ENCODE data around the gene LGALS14. TPM values are rescaled to one million over a fixed set of nuclear protein-coding genes. Genes with fewer than 3 reads are reported as not detected.

The LGALS14 gene
- total and polyA plus RNA-seq, 4 donors, result not detected

DNA sequence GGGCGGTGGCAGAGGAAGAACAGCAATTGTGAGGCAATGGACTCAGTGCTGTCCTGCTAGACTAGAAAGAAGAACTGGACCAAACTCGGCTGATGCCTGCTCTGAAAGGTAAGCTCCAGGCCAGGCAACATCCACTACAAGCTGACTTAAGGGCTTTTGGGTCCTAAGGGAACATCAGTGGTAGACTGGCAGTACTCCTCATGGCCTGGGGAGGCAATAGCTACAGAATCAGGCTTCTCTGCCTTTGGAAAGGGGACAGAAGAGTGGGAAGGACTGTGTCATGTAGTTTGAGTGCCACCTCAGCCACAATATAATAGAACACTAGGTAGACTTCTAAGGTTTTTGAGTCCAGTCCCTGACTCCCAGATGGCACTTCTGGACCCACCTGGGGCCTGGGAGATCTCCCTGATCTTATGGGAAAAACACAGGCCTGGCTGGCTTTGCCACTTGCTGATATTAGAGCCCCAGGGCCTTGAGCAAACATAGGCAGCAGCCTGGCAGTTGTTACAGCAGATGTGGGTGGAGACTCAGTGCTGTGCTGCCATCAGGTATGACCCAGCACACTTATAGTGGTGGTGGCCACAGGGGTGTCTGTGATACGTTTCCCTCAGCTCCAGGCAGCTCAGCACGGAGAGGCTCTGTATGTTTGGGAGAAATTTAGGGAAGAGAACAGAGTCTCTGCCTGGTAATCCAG is 42.7 kb downstream of the LGALS14 start:
- no peaks in the 10 kb centered on the region for H3K4me1 ChIP-seq (ENCODE audit: control insufficient read depth in 1 of 2, insufficient read depth in 2 of 2, low read length in 2 of 2)
- 69 to 76% methylated on average over 4 of the region's 4 CpGs for WGBS, 2 donors

DNA sequence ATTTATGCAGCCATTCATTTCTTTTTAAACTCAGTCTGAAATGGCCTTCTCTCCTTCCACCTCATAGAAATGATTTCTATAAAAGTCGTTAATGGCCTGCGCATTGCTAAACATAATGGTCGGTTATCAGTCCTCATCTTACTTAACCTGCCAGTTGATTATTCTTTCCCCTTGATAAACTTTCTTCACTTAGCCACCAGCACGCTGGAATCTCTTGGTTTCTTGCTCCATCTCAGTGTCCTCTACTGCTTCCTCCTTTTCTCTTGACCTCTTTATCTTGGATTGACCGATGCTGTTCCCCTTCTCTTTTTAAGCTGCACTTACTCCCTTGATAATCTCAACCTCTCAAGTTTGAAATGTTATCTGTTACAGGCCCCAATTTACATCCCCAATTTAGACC is 45.7 kb downstream of the LGALS14 start:
- no peak overlapping the region for H3K4me3 ChIP-seq (ENCODE audit: low read length in 2 of 2)
- H3K27me3 ChIP-seq (ENCODE audit: control insufficient read depth in 1 of 2, insufficient read depth in 2 of 2, low read length in 1 of 2), result no peaks in the 10 kb centered on the region
- DNase-seq (no peak), ATAC-seq (ENCODE audit: low FRiP score) (no peak)
- no peak overlapping the region for H3K27ac ChIP-seq (ENCODE audit: low read depth in 1 of 2, low read length in 2 of 2)
- no peaks in the 10 kb centered on the region for H3K36me3 ChIP-seq (ENCODE audit: control insufficient read depth in 1 of 2, insufficient read depth in 2 of 2, low read length in 1 of 2)
- intact Hi-C loops (cut with DNase I), result no loop called here
- H3K4me1 ChIP-seq (ENCODE audit: control insufficient read depth in 1 of 2, insufficient read depth in 2 of 2, low read length in 2 of 2), result no peaks in the 10 kb centered on the region
- no peaks in the 10 kb centered on the region for H3K9me3 ChIP-seq (ENCODE audit: control insufficient read depth, low read length)
- WGBS, 2 donors, result 80 to 83% methylated on average over 5 of the region's 5 CpGs

More for the DNA sequence above, 42.7 kb downstream of the LGALS14 start:
- no peaks in the 10 kb centered on the region for H3K27me3 ChIP-seq (ENCODE audit: control insufficient read depth in 1 of 2, insufficient read depth in 2 of 2, low read length in 1 of 2)
- no peak overlapping the region for H3K27ac ChIP-seq (ENCODE audit: low read depth in 1 of 2, low read length in 2 of 2)
- no peaks in the 10 kb centered on the region for H3K9me3 ChIP-seq (ENCODE audit: control insufficient read depth, low read length)
- no peaks in the 10 kb centered on the region for H3K36me3 ChIP-seq (ENCODE audit: control insufficient read depth in 1 of 2, insufficient read depth in 2 of 2, low read length in 1 of 2)
- ATAC-seq (ENCODE audit: low FRiP score) (no peak), DNase-seq (no peak)
- intact Hi-C loops (cut with DNase I), result no loop called here
- no peak overlapping the region for H3K4me3 ChIP-seq (ENCODE audit: low read length in 2 of 2)

DNA sequence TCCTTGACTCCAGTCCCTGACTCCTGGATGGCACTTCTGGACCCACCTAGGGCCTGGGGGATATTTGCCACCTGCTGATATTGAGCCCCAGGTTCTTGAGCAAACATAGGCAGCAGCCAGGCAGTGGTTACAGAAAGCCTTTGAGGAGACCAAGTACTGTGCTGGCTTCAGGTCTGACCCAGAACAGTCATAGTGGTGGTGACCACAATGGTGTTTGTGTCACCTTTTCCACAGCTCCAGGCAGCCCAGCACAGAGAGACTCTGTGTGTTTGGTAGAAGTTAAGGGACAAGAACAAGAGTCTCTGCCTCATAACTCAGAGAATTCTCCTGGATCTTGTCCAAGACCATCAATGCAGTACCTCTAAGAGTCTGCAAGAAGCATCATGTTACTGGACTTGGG is 48.1 kb downstream of the LGALS14 start:
- H3K4me1 ChIP-seq (ENCODE audit: control insufficient read depth in 1 of 2, insufficient read depth in 2 of 2, low read length in 2 of 2), result no peaks in the 10 kb centered on the region
- intact Hi-C loops (cut with DNase I), result no loop called here
- no peak overlapping the region for H3K27ac ChIP-seq (ENCODE audit: low read depth in 1 of 2, low read length in 2 of 2)
- ATAC-seq (ENCODE audit: low FRiP score) (no peak), DNase-seq (no peak)
- H3K4me3 ChIP-seq (ENCODE audit: low read length in 2 of 2), result no peak overlapping the region
- H3K9me3 ChIP-seq (ENCODE audit: control insufficient read depth, low read length), result no peaks in the 10 kb centered on the region
- H3K27me3 ChIP-seq (ENCODE audit: control insufficient read depth in 1 of 2, insufficient read depth in 2 of 2, low read length in 1 of 2), result no peaks in the 10 kb centered on the region
- no peaks in the 10 kb centered on the region for H3K36me3 ChIP-seq (ENCODE audit: control insufficient read depth in 1 of 2, insufficient read depth in 2 of 2, low read length in 1 of 2)

DNA sequence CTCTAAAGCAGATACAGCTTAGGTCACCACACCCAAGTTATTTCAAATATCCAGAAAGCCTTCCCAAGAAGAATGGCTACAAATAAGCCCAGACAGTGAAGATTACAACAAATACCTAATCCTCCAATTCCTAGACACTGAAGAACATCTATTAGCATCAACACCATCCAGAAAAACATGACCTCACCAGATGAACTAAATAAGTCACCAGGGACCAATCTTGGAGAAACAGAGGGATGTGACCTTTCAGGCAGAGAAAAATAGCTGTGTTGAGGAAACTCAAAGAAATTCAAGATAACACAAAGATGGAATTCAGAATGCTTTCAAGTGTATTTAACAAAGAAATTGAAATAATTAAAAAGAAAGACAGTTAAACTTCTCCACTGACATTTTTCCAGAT is 48.5 kb downstream of the LGALS14 start:
- no peak for DNase-seq
- Histone ChIP-seq H3K27ac (ENCODE audit: low read depth in 1 of 2, low read length in 2 of 2) (no peak overlapping the region), H3K9me3 (ENCODE audit: control insufficient read depth, low read length) (peaks cover 1% of the 10 kb centered on the region), H3K27me3 (ENCODE audit: control insufficient read depth in 1 of 2, insufficient read depth in 2 of 2, low read length in 1 of 2) (no peaks in the 10 kb centered on the region), H3K36me3 (ENCODE audit: control insufficient read depth in 1 of 2, insufficient read depth in 2 of 2, low read length in 1 of 2) (no peaks in the 10 kb centered on the region), H3K4me1 (ENCODE audit: control insufficient read depth in 1 of 2, insufficient read depth in 2 of 2, low read length in 2 of 2) (no peaks in the 10 kb centered on the region), H3K4me3 (ENCODE audit: low read length in 2 of 2) (no peak overlapping the region)
- no peak for ATAC-seq (ENCODE audit: low FRiP score)
- intact Hi-C loops (cut with DNase I), result no loop called here

DNA sequence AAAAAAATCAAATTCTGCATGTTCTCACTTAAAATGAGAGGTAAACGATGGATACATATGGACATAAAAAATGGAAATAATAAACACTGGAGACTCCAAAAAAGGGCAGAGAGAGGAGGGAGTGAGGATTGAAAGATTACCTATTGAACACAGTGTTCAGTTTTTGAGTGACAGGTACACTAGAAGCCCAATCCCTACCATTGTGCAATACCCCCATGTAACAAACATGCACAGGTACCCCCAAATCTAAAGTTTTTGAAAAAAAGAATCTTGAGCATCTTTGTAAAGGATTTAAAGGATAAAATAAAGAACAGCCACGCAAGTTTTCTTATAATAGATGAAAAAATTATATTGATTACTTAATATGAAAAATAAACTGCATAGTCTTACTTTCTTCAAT is 50.3 kb downstream of the LGALS14 start:
- Histone ChIP-seq H3K4me1 (ENCODE audit: control insufficient read depth in 1 of 2, insufficient read depth in 2 of 2, low read length in 2 of 2) (no peaks in the 10 kb centered on the region), H3K4me3 (ENCODE audit: low read length in 2 of 2) (no peak overlapping the region), H3K36me3 (ENCODE audit: control insufficient read depth in 1 of 2, insufficient read depth in 2 of 2, low read length in 1 of 2) (no peaks in the 10 kb centered on the region), H3K9me3 (ENCODE audit: control insufficient read depth, low read length) (peaks cover 2% of the 10 kb centered on the region), H3K27me3 (ENCODE audit: control insufficient read depth in 1 of 2, insufficient read depth in 2 of 2, low read length in 1 of 2) (no peaks in the 10 kb centered on the region), H3K27ac (ENCODE audit: low read depth in 1 of 2, low read length in 2 of 2) (no peak overlapping the region)
- intact Hi-C loops (cut with DNase I), result no loop called here
- DNase-seq, result no peak
- no peak for ATAC-seq (ENCODE audit: low FRiP score)
- WGBS, 2 donors, result 69 to 74% methylated on average over 2 of the region's 2 CpGs

DNA sequence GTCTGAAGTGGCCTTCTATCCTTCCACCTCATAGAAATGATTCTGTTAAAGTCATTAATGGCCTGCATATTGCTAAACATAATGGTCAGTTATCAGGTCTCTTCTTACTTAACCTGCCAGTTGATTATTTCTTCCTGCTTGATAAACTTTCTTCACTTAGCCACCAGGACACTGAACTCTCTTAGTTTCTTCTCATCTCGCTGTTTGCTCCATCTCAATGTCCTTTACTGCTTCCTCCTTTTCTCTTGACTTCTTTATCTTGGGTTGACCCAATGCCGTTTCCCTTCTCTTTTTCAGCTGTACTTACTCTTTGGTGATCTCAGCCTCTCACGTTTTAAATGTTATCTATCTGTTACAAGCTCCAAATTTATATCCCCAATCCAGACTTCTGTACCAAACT is 50.7 kb downstream of the LGALS14 start:
- Histone ChIP-seq H3K27me3 (ENCODE audit: control insufficient read depth in 1 of 2, insufficient read depth in 2 of 2, low read length in 1 of 2) (no peaks in the 10 kb centered on the region), H3K36me3 (ENCODE audit: control insufficient read depth in 1 of 2, insufficient read depth in 2 of 2, low read length in 1 of 2) (no peaks in the 10 kb centered on the region), H3K27ac (ENCODE audit: low read depth in 1 of 2, low read length in 2 of 2) (no peak overlapping the region), H3K9me3 (ENCODE audit: control insufficient read depth, low read length) (peaks cover 2% of the 10 kb centered on the region), H3K4me3 (ENCODE audit: low read length in 2 of 2) (no peak overlapping the region), H3K4me1 (ENCODE audit: control insufficient read depth in 1 of 2, insufficient read depth in 2 of 2, low read length in 2 of 2) (no peaks in the 10 kb centered on the region)
- no peak for ATAC-seq (ENCODE audit: low FRiP score)
- no peak for DNase-seq
- WGBS, 2 donors, result 52 to 59% methylated on average over 3 of the region's 3 CpGs
- intact Hi-C loops (cut with DNase I), result no loop called here

Other genes with a start within 250 kb of the LGALS14 start
- gene TIMM50, start 223.6 kb upstream of the LGALS14 start, total RNA-seq, result 10 to 100 TPM; 31.1 to 39.5 TPM
- gene TIMM50, start 223.6 kb upstream of the LGALS14 start, polyA plus RNA-seq, result 10 to 100 TPM; 20.0 to 61.8 TPM
- gene DLL3, start 205.5 kb upstream of the LGALS14 start, total RNA-seq, result not detected
- gene DLL3, start 205.5 kb upstream of the LGALS14 start, polyA plus RNA-seq, result not detected
- not detected for gene SELENOV, start 189.3 kb upstream of the LGALS14 start, total RNA-seq
- gene SELENOV, start 189.3 kb upstream of the LGALS14 start, polyA plus RNA-seq, result not detected
- gene EID2B, start 171.6 kb upstream of the LGALS14 start, total RNA-seq, result 1 to 10 TPM; 3.2 to 3.3 TPM
- gene EID2B, start 171.6 kb upstream of the LGALS14 start, polyA plus RNA-seq, result 1 to 10 TPM in 1 of 2 donors, under 1 TPM in 1; 0.75 to 6.0 TPM
- 10 to 100 TPM in 1 of 2 donors, 1 to 10 TPM in 1; 9.7 to 13.0 TPM for gene EID2, start 164.3 kb upstream of the LGALS14 start, total RNA-seq
- 10 to 100 TPM in 1 of 2 donors, 1 to 10 TPM in 1; 8.0 to 12.6 TPM for gene EID2, start 164.3 kb upstream of the LGALS14 start, polyA plus RNA-seq
- not detected for gene LGALS13, start 102.0 kb upstream of the LGALS14 start, total RNA-seq
- gene LGALS13, start 102.0 kb upstream of the LGALS14 start, polyA plus RNA-seq, result not detected
- not detected for gene LGALS16, start 48.6 kb upstream of the LGALS14 start, total RNA-seq
- not detected for gene LGALS16, start 48.6 kb upstream of the LGALS14 start, polyA plus RNA-seq
- gene CLC, start 33.5 kb downstream of the LGALS14 start, total RNA-seq, result not detected
- gene CLC, start 33.5 kb downstream of the LGALS14 start, polyA plus RNA-seq, result not detected
- not detected for gene LEUTX, start 74.4 kb downstream of the LGALS14 start, total RNA-seq
- gene LEUTX, start 74.4 kb downstream of the LGALS14 start, polyA plus RNA-seq, result not detected
- gene DYRK1B, start 129.7 kb downstream of the LGALS14 start, total RNA-seq, result 10 to 100 TPM in 1 of 2 donors, 1 to 10 TPM in 1; 8.4 to 12.9 TPM
- 10 to 100 TPM in 1 of 2 donors, 1 to 10 TPM in 1; 4.3 to 17.5 TPM for gene DYRK1B, start 129.7 kb downstream of the LGALS14 start, polyA plus RNA-seq
- gene FBL, start 141.9 kb downstream of the LGALS14 start, total RNA-seq, result 100 to 1,000 TPM; 121 to 150 TPM
- 100 to 1,000 TPM; 158 to 232 TPM for gene FBL, start 141.9 kb downstream of the LGALS14 start, polyA plus RNA-seq
- gene FCGBP, start 230.2 kb downstream of the LGALS14 start, total RNA-seq, result 100 to 1,000 TPM in 1 of 2 donors, 10 to 100 TPM in 1; 71.2 to 790 TPM
- 10 to 100 TPM in 1 of 2 donors, 1 to 10 TPM in 1; 1.4 to 16.5 TPM for gene FCGBP, start 230.2 kb downstream of the LGALS14 start, polyA plus RNA-seq